ENCODE results near the gene TGFB2. TPM values are rescaled to one million over a fixed set of nuclear protein-coding genes. Genes with fewer than 3 reads are reported as not detected.
A peak's percentile ranks its signal among the peaks of the same experiment; 100 is the strongest.

Gene TGFB2
- total RNA-seq, 2 donors from 2014 or later, result 2.7 to 4.0 TPM

DNA sequence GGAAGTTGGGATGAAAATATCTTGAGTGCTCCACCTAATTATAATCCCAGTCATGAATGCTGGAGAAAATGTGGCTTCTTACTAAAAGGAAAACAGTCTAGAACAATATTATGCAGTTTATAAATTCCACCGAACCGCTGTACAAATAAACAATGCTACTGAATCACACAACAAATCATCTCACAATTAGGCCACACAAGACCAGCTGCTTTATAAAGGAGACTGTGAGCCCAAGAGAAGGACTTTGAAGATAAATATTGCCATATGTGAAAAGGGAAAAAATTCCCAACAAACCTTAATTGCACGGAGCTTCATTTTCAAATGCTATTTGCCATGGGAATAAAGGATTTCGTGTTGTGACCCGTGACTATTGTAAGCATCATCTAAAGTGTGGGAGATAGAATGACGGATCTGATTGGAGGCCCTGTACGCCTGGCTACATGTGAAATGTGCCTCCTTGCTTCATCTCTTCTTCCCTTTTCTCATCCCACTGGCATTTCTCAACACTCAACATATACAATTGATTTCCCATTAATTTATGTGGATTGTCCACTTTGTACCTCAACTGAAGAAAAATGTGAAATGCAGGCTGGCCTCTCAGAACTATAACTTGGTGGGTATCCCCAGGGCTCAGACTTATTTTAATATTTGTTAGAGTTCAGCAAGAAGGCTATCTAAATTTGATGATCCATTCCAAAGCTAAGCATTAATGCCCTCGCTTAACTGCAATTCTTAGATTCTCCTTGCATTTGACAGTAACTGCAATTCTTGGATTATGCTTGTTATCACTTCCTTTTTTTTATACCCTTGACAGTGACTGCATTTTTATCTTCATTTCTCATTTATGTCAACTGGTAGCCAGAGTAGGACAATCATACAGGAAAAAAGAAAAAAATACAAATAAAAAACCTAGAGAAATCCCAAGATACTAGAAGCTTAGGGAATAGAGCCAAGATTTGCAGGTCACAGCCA lies 122.3 kb downstream of the TGFB2 start:
- no peak for DNase-seq
- intact Hi-C loops (cut with DNase I), result loop anchor here in 1 of 2 donors (10.0 kb wide), 1 partner anchor 123 kb away; the partner anchor contains the start of gene TGFB2
- ATAC-seq, result no peak

GRCh38 chr1:218468711-218469110 lies 123.6 kb downstream of the TGFB2 start:
- ATAC-seq (peak in 1 of 2 donors; percentile 15), DNase-seq (no peak)
- intact Hi-C loops (cut with DNase I), result loop anchor here in 1 of 2 donors (10.0 kb wide), 1 partner anchor 124 kb away; the partner anchor contains the start of gene TGFB2

GRCh38 chr1:218472885-218473284 lies 127.7 kb downstream of the TGFB2 start:
- ATAC-seq, result no peak

DNA sequence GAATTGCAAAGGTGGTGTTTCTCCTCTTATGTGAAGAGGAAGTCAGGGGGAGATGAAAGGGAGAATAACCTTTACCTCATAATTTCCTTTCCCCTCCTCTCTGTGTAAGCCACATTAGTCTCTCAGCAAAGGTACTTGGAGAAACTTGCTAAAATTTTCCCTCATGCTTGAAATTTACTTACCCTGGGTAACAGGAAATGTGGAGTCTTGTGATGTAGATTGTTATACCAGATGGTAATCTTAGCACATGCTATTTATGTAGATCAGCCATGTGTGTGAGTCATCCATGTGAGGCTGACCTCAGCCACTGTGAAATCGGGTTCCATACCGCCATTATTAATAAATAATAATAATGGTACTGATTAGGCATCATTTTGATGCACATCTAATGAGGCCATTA lies 128.4 kb downstream of the TGFB2 start:
- intact Hi-C loops (cut with DNase I), result no loop called here
- no peak for ATAC-seq
- no peak for DNase-seq

More at GRCh38 chr1:218472885-218473284, 127.7 kb downstream of the TGFB2 start:
- intact Hi-C loops (cut with DNase I), result no loop called here
- no peak for DNase-seq

GRCh38 chr1:218474128-218474527 lies 129.0 kb downstream of the TGFB2 start:
- DNase-seq (no peak), ATAC-seq (peak; percentile 7 to 15)
- intact Hi-C loops (cut with DNase I), result no loop called here

DNA sequence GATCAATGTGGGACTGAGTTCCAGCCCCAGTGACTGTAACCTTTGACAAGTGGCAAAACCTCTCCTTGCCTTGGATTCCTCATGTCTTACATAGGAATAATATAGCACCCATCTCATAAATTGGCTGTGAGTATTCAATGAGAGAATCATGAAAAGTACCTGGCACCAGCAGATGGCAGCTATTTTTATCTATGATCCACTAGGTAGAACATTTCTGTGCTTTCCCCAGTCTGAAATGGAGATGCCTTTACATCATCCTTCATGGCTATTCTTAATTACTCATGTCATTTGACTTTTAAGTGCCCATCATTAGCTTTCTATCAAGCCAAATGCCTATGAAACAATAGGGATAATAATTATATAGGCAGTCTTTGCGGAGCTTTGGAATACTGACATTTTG lies 130.1 kb downstream of the TGFB2 start:
- ATAC-seq (peak; percentile 10 to 53), DNase-seq (no peak)
- intact Hi-C loops (cut with DNase I), result no loop called here

DNA sequence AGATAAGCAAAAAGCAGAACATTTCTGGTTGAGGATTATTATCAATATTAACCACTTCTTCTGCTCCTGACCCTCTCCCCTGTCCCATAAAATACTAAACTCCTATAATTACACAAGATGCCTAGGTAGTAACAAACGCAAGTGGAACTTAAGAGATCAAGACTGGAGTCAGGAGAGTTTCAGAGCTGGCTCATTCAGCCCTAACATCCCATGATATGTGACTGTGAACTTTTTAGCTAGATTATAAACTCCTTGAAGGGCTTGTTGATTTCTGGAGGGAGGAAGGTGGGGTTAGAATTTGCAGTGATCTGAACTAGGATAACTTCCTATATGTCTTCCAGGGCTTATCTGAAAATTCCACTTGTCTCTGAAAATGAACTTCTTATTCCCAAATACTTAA lies 130.6 kb downstream of the TGFB2 start:
- intact Hi-C loops (cut with DNase I), result no loop called here
- no peak for DNase-seq
- no peak for ATAC-seq

DNA sequence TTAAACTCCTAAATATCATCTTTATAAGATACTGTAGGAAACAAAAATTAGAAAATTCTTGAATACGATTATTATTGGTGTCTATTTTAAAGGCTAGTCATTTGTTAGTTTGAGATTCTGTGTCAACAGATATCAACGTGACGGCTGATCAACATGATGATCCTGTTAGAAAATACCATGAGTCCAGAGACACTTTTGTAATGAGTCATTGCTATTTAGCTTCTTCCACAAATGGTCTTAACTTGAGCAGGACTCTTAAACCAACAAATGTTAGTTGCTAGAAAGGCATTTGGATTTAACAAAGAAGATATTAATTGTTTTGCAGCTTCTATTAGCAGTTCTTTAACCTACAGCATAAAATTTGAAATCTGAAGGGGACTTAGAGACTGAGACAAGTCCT lies 131.2 kb downstream of the TGFB2 start:
- DNase-seq (no peak), ATAC-seq (peak in 1 of 2 donors; percentile 35)
- intact Hi-C loops (cut with DNase I), result no loop called here

- ATAC-seq, result no peak
- no peak for DNase-seq
- intact Hi-C loops (cut with DNase I), result no loop called here
These were observed 133.2 kb downstream of the TGFB2 start for GRCh38 chr1:218478336-218478735.

GRCh38 chr1:218479436-218480115 lies 134.4 kb downstream of the TGFB2 start:
- intact Hi-C loops (cut with DNase I), result no loop called here

GRCh38 chr1:218480137-218480536 lies 135.0 kb downstream of the TGFB2 start:
- no peak for DNase-seq
- intact Hi-C loops (cut with DNase I), result no loop called here
- peak; percentile 60 to 86 for ATAC-seq

More at GRCh38 chr1:218479436-218480115, 134.4 kb downstream of the TGFB2 start:
- peak in 1 of 2 donors; percentile 3 for ATAC-seq
- no peak for DNase-seq

GRCh38 chr1:218480588-218481099 lies 135.5 kb downstream of the TGFB2 start:
- intact Hi-C loops (cut with DNase I), result no loop called here
- DNase-seq (no peak), ATAC-seq (peak in 1 of 2 donors; percentile 78)

GRCh38 chr1:218481116-218481775 lies 136.1 kb downstream of the TGFB2 start:
- intact Hi-C loops (cut with DNase I), result no loop called here
- DNase-seq (no peak), ATAC-seq (peak in 1 of 2 donors; percentile 52)

GRCh38 chr1:218482683-218483082 lies 137.5 kb downstream of the TGFB2 start:
- ATAC-seq, result peak; percentile 23 to 73
- no peak for DNase-seq
- intact Hi-C loops (cut with DNase I), result no loop called here

GRCh38 chr1:218485241-218485928 lies 140.2 kb downstream of the TGFB2 start:
- no peak for DNase-seq
- intact Hi-C loops (cut with DNase I), result no loop called here
- ATAC-seq, result no peak

- no peak for DNase-seq
- intact Hi-C loops (cut with DNase I), result no loop called here
- ATAC-seq, result no peak
These were observed 143.4 kb downstream of the TGFB2 start for GRCh38 chr1:218488531-218488930.

DNA sequence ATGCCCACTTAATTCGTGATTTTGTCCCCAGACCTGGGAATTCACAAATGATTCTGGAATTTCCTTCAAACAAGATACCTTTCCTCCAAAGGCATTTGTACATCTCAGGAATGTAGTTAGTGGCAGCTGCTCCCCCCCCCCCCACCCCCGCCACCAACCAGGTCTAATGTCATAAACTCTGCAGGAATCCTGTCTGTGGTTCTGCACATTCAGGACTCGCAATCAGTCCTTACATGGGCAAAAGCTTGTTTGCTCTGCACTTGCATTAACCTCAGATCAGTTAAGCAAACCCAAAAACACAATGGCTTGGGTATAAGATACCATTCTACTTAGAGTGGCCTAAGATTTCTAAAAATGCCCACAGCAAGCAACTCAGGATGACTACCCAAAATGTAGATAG lies 143.8 kb downstream of the TGFB2 start:
- intact Hi-C loops (cut with DNase I), result no loop called here
- no peak for ATAC-seq
- DNase-seq, result no peak

- DNase-seq, result no peak
- ATAC-seq, result no peak
- intact Hi-C loops (cut with DNase I), result no loop called here
These were observed 145.3 kb downstream of the TGFB2 start for GRCh38 chr1:218490406-218490922.

All from left cardiac atrium (tissue), 4 donors.